Right kidney (tissue), 1 donor: ENCODE results near the gene UBE2K.
"Not testable (repeated sequence)": the region's sequence is repeated elsewhere in the genome, so short reads cannot be mapped to it uniquely, and the experiment has no call there.

ENCODE experiments used
- DNase-seq: peaks from one replicate; pipeline ENCODE4 v3.0.0-alpha.2; 2016

The UBE2K gene

DNA sequence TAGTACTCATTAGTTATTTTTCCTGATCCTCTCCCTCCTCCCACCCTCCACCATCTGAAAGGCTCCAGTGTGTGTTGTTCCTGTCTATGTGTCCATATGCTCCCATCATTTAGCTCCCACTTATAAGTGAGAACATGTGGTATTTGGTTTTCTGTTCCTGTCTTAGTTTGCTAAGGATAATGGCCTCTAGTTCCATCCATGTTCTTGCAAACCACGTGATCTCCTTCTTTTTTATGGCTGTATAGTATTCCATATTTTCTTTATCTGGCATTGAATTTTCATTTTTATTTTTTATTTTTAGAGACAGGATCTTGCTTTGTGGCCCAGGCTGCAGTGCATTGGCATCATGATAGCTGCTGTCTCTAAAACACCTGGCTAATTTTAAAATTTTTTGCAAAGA, 11.9 kb upstream of the UBE2K start:
- no peak for DNase-seq

- DNase-seq: no peak
Observed at GRCh38 chr4:39687014-39687413, 10.9 kb upstream of the UBE2K start.

GRCh38 chr4:39689970-39690369, 8.0 kb upstream of the UBE2K start:
- DNase-seq: no peak

DNA sequence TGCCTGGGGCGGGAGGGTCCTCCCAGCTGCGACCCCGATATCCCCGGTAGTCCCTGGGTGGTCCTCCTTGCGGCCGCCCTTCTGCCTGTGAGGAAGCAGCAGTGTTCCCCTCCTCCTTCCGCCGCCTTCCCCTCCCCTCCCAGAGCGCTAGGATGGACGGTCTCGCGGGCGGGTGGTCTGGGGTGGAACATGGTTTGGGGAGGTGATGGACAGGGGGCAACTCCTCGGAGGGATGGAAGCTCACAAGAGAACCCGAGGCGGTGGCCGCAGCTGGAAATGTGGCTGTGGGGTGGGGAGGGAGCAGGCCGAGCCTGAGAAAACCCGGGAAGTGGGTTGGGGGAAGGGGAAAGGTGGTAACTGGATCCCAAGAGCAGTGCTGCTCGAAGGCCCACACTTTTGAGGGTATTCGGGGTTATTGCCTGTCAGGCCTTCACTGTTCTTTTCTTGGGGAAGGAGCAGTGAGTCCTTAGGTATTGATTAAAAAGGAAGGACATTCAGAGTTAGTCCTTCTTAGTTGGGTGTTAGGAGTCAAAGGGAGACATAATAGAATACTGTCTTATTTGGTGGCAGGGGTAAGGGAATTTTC, 581 bp downstream of the UBE2K start:
- DNase-seq: no peak

- DNase-seq: no peak
Observed at GRCh38 chr4:39699687-39700409, 1.9 kb downstream of the UBE2K start.

- DNase-seq: no peak
Observed at GRCh38 chr4:39700554-39700953, 2.6 kb downstream of the UBE2K start.

DNA sequence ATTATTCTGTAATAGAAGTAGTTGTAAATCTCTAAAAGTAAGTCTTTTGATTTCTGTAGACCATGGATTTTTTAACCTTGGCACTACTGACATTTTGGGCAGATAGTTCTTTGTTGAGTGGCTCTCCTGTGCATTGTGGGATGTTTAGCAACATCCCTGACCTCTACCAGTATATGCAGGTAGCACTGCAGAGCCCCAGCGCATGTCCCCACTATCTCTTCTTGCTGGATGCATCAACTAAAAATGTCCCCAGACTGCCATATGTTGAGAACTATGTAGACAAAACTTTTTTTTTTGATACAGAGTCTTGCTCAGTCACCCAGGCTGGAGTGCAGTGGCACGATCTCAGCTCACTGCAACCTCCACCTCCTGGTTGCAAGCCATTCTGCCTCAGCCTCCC, 4.8 kb downstream of the UBE2K start:
- DNase-seq: no peak

- DNase-seq: not testable (repeated sequence)
Observed at GRCh38 chr4:39704789-39705188, 6.9 kb downstream of the UBE2K start.

GRCh38 chr4:39706334-39706733, 8.4 kb downstream of the UBE2K start:
- DNase-seq: no peak

- no peak for DNase-seq
Observed at GRCh38 chr4:39706741-39707511, 9.0 kb downstream of the UBE2K start.

DNA sequence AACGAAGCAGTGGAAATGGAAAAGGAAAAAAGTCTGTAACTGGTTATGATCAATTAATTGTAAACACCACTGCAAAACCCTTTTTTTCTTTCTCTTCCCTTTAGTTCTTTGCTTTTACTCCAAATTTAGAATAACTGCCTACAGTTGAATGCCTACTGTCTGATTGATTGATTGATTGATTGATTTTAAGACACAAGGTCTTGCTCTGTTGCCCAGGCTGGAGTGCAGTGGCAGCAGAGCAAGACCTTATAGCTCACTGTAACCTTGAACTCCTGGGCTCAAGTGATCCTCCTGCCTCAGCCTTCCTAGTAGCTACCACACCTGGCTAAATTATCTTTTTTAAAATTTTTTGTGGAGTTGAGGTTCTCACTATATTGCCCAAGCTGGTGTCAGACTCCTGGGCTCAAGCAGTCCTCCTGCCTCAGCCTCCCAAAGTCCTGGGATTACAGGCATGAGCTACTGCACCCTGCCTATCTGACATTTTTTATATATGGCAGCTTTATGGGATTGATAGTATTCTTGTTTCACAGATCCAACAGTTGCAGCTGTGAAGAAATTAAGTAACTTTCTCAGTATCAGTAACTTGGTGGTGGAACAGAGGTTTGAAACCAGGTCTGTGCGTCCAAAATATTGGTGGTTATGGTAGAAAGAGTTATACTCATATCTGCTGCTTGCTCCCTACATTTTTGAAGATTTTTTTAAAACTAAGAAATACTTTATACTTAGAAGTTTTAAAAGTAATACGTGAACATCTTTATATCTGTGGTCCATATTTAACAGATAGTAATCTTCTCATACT, 12.4 kb downstream of the UBE2K start:
- DNase-seq: no peak

DNA sequence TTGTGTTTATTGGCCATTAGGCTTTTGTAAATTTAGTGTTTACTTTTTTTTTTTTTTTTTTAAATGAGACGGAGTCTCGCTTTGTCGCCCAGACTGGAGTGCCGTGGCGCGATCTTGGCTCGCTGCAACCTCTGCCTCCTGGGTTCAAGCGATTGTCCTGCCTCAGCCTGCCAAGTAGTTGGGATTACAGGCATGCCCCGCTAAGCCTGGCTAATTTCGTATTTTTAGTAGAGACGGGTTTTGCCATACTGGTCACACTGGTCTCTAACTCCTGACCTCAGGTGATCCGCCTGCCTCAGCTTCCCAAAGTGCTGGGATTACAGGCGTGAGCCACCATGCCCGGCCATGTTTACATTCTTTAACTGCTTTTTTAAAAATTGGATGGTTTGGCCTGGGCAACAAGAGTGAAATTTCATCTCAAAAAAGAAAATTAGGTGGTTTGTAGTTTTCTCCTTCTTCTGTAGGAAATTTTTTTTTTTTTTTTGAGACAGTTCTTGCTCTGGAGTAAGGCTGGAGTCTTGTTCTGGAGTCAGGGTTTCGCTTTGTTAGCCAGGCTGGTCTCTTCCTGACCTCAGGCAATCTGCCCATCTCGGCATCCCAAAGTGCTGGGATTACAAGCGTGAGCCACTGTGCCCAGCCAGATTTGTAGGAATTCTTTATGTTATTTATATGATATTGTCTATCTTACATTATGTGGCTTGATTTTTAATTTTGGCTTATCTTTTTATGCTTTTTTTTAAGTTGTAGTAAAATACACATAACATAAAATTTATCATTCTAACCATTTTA, 15.1 kb downstream of the UBE2K start:
- no peak for DNase-seq

DNA sequence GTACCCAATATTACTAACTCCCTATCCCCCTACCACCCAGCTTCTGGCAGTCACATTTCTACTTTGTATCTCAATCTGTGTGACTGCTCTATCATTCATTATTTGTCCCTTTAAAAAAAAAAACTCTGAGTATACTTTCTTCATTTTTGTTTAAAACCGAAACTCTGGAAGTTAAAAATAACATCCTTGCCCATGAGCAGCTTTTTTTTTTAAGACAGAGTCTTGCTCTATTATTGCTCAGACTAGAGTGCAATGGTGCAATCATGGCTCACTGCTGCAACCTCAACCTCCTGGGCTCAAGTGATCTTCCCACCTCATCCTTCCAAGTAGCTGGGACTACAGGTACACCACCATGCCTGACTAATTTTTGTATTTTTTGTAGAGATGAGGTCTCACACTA, 15.8 kb downstream of the UBE2K start:
- DNase-seq: no peak

GRCh38 chr4:39714166-39714565, 16.2 kb downstream of the UBE2K start:
- no peak for DNase-seq

DNA sequence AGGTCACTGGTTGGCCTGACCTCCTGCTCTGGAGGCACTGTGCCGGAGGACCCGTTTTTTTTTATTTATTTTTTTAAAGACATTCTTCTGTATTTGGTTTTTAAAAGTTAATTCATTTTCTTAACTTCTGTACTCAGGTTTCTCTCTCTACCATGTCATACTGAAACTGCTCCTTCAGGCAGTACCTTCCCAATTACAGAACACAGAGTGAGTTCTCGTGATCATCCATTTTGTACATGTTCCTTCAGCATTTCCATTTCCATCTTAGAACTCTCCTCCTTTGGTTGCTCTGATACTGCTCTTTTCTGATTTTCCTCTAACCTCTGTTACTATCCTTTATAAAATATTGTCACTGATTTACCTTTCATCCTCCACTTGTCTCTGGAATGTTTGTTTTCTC, 17.9 kb downstream of the UBE2K start:
- no peak for DNase-seq

- DNase-seq: no peak
Observed at GRCh38 chr4:39716356-39716755, 18.4 kb downstream of the UBE2K start.

DNA sequence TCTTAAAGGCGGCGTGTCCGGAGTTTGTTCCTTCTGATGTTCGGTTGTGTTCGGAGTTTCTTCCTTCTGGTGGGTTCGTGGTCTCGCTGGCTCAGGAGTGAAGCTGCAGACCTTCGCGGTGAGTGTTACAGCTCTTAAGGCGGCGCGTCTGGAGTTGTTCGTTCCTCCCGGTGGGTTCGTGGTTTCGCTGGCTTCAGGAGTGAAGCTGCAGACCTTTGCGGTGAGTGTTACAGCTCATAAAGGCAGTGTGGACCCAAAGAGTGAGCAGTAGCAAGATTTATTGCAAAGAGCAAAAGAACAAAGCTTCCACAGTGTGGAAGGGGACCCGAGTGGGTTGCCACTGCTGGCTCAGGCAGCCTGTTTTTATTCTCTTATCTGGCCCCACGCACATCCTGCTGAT, 19.8 kb downstream of the UBE2K start:
- DNase-seq: not testable (repeated sequence)

DNA sequence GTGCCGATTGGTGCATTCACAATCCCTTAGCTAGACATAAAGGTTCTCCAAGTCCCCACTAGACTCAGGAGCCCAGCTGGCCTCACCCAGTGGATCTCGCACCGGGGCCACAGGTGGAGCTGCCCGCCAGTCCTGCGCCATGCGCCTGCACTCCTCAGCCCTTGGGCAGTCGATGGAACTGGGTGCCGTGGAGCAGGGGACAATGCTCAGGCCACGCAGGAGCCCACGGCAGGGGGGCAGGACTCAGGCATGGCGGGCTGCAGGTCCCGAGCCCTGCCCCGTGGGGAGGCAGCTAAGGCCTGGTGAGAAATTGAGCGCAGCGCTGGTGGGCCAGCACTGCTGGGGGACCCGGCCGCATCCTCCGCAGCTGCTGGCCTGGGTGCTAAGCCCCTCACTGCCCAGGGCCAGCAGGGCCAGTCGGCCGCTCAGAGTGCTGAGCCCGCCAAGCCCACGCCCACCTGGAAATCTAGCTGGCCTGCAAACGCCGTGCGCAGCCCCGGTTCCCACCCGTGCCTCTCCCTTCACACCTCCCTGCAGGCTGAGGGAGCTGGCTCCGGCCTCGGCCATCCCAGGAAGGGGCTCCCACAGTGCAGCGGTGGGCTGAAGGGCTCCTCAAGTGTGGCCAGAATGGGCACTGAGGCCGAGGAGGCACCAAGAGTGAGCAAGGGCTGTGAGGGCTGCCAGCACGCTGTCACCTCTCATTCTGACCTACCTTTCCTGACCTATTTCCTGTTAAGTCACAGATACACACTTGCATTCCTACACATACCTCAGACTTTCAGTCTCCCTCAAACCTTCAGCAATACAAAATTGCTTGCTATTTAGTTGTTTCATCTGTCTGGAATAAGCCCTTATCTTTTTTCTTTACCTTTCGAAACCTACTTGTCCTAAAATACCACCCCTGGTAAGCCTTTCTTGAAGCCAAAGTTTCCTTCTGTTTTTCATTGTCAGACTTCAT, 20.7 kb downstream of the UBE2K start:
- DNase-seq: no peak

DNA sequence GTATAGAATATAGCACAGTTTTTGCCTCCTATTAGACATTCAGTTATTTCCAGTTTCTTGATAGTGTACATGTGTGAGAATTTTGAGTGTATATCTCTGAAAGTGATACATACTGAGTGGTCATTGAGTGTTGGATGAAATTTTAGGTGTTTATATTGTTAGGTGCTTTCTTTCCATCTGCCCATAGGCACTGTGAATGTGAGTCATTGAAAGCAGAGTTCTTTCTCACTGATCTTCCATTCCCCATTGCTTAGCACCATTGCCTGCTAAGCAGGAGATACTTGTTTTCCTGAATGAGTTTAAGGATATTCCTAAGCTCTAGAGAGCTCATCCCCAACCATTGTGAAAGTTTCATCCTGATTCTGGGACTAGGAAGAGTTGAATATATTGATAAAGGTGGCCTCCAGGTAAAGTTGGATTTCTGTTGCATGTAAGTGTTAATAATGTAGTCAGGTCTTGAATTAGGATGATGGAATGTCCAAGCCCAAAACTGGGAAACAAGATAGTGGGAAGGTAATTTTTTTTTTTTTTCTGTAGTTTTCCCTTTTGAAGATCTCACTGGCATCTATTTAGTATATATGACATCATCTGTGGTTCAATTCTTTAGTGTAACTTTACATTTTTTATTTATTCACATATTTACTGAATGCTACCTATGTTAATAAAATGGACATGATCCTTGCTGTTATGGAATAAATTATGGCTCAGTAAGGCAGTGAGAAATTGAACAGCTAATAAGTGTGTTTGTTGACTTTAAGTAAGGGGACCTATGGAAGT, 22.1 kb downstream of the UBE2K start:
- DNase-seq: no peak

DNA sequence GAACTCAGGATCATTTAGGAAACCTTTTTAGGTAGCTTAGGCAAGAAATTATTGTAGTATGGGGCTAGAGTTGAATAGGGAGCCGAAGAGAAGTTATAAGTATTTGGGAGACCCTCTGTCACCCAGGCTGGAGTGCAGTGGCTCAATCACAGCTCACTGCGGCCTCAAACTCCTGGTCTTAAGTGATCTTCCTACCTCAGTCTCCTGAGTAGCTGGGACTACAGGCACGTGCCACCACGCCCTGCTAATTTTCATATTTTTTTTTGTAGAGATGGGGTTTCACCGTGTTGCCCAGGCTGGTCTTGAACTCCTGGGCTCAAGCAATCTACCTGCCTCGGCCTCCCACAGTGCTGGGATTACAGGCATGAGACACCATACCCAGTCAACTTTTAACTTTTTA, 23.3 kb downstream of the UBE2K start:
- DNase-seq: not testable (repeated sequence)
